HG02759 (cell line): ENCODE data around the gene TAF13.

Source experiments
- ATAC-seq: cut with Tn5 transposase; IDR thresholded peaks from one replicate; pipeline ENCODE4 v1.9.1; 2021; ENCODE audit warnings: mild to moderate bottlenecking, moderate library complexity; ENCODE audit not compliant: unreplicated experiment

Gene TAF13, protein sequence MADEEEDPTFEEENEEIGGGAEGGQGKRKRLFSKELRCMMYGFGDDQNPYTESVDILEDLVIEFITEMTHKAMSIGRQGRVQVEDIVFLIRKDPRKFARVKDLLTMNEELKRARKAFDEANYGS

GRCh38 chr1:109075531-109076490 lies at the start of gene TAF13:
TAF13 (minus strand) TSS chr1:109076003; CDS start chr1:109075947, 56 bp downstream.
- peak; percentile 100 for ATAC-seq

- no peak for ATAC-seq
These were observed 44.6 kb upstream of the TAF13 start for GRCh38 chr1:109120356-109120755.

DNA sequence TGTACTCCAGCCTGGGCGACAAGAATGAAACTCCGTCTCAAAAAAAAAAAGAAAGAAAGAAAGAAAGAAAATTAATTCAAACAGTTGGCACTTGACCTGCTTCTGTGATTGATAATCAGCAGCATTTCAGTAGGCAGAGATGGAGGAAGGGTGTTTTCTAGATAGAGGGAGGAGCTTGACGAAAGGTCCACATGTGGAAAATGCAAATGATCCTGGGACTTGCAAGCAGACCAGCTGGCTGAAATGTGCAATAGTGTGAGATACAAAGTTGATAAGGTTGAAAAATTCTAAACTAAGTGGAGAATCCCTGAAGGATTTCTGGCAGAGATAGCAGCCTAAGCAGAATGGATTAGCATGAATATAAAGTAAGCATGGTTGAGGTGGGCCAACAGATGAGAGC lies 42.3 kb upstream of the TAF13 start:
- no peak for ATAC-seq

DNA sequence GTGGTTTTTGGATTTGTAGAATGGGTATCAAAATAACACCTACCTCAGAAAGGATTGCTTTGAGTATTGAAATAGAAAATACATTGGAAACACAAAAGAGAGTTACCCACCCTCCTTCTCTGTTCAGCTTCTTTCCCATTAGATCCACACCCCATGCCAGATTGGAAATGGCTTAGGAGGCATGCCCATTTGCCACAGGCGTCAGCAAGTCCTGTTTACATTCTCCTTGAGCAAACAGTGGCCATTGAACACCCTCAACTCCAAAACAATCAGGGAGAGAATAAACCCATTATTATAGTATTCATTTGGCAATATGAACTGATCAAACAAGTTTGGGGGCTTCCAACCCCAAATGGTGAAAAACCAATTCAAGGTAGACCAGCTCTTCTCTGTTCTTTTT lies 40.5 kb upstream of the TAF13 start:
- no peak for ATAC-seq

- ATAC-seq, result no peak
These were observed 39.9 kb upstream of the TAF13 start for GRCh38 chr1:109115685-109116084.

DNA sequence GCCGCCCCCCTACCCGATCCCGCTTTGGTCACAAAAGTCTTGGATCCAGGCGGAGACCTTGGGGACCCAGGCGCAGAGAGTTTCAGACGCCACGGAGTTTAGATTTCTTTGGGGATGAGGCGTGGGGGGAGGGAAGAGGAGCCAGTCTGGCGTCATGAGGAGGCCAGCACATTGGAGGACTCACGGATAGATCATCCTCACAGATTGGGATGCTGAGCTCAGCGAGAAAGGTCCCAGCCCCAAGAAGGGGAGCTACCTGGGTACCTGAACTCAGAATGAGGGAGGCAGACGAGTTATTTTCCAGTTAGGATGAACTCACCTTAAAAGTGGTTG lies 38.5 kb upstream of the TAF13 start:
- no peak for ATAC-seq

DNA sequence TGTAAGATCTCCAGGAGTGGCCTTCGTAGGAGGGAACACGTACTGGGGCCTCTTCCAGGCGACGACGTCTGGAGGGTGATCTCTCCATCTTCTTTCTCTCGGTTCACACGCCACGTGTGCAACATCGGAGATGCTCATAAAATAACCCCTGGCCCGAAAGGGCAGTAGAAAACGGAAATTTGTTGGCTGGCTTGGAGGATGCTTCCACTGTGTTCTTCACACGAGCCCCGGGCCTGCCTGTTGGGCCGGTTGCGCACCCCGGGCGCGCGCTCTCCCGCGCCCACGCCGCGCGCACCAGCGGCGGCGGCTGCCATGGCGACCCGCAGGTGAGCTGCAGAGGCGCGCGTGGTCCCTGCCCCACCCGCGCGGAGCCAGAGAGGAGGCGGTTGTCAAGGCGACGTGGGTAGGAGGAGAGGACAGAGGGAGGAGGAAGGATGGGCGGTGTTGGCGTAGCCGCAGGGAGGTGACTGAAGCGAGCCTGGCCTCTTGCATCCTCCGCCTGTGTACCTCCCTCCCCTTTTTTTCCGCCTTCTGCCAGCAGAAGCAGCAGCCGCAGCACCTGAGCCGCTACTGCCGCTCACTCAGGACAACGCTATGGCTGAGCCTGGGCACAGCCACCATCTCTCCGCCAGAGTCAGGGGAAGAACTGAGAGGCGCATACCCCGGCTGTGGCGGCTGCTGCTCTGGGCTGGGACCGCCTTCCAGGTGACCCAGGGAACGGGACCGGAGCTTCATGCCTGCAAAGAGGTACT lies 38.0 kb upstream of the TAF13 start, which contains the start of gene ELAPOR1:
ELAPOR1 (plus strand) TSS at position 526 of the 752 bp plus-strand sequence; CDS start at position 595, 69 bp downstream.
- peak; percentile 65 for ATAC-seq

GRCh38 chr1:109112652-109113285 lies 37.0 kb upstream of the TAF13 start:
- peak; percentile 72 for ATAC-seq

- ATAC-seq, result peak; percentile 26
These were observed 36.4 kb upstream of the TAF13 start for GRCh38 chr1:109112056-109112651.

DNA sequence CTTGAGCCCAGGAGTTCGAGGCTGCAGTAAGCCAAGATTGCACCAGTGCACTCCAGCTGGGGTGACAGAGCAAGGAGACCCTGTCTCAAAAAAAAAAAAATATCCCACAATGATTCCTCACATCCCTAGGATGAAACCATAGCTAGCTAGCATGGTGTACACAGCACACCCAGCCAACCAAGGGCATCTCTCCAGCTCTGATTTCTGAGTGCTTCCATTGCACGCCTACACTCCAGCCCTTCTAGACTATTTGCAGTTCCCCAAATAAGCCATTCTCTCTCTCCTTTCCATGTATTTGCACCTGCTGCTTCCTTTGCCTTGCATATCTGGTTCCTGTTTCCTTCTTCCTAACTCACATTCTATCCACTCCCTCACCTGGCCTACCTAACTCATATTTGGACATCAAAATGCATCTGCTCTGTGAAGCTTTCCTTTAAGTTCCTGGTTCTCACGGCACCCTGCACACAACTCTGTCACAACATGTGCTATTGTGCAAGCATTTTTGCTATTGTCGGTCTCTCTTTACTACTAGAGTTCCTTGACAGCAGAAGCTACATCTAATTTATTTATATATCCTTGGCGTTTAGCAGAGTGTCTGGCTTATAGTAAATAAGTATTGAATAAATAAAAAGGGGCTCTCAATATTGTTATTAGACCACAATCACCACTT lies 35.7 kb upstream of the TAF13 start:
- no peak for ATAC-seq

- ATAC-seq, result no peak
These were observed 34.1 kb upstream of the TAF13 start for GRCh38 chr1:109109906-109110305.

DNA sequence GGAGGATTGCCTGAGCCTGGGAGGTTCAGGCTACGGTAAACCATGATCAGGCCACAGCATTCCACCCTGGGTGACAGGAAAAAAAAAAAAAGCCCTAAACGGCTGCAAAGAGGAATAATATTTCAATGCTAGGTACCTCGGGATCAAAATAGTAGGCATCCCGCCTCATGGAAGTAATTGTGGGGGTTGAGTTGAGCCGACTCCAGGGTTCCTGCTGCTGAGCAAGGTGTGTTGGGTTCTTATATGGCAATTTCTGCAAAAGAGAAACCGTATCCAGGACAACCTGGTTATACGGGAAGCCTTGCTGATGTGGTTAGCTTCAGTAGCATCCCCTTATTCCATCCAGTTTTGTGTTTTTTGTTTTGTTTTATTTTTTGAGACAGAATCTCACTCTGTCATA lies 32.0 kb upstream of the TAF13 start:
- no peak for ATAC-seq

GRCh38 chr1:109105881-109106280 lies 30.1 kb upstream of the TAF13 start:
- ATAC-seq, result no peak

DNA sequence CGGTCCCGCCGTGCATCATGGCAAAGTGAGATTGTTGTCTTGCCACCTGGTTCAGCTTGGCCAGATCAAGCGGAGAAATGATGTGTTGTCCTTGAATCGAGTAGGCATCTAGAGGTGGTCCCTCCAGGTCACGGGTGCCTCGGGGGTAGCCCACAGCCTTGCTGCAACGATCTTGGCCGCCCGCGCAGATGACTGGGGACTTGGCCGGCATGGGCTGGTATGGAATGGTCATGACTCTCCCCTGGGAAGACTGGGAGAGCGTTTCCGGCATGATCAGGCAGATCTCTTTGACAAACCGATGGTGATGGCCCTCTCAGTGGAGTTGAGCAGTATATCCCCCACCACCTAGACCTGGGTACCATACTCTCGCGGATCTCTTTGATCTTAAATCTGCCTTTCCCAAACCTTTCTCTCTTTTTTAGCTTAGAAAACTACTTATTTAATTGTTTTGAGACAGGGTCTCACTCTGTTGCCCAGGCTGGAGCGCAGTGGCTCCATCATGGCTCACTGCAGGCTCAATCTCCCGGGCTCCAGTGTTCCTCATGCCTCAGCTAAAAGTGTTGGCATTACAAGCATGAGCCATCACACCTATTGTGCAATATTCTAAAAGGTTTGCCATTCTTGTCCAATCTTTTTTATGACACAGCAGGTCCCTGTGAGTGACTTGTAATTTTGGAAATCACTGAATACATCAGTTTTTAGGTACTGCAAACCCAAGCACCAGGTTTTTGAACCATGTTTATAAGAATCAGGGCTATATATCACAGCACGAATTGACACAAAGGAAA lies 28.8 kb upstream of the TAF13 start:
- no peak for ATAC-seq

DNA sequence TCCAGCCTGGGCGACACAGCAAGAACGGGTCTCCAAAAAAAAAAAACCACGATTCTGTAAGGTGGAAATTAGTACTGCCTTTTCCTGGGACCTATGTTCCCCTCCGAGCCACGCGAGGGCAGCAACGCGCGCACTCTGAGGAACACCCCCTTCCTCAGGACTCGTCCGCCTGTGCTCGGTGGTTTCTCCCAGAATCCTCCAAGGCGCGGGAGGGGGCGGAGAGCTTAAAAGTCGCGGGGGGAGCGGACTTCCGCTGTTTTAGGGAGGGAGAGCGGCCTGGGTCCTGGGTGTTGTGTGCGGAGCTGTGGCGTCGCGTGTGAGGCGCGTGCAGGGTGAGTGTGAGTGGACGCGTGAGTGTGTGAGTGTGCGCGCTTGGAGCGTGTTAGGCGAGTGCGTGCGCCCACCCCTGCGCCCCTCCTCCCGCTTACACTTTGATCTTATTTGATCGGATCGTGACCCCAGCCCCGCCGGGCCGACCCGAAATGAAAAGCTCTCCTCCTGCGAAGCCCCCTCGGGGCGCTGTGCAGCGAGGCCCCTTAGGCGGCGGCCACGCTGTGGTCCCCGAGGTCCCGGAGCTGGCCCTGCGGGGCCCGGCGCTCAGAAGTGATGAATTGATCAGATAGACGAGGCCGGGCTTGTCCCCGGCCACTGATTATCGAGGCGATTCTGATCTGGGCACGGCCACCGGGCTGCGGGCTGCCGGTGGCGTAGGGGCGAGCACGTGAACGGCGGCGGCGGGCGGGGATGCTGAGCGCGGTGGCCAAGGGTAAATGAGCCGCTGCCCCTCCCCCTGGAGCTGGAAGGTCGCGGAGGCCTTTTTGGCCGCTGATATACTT lies 24.4 kb upstream of the TAF13 start:
- ATAC-seq, result peak; percentile 90

GRCh38 chr1:109096120-109096519 lies 20.3 kb upstream of the TAF13 start:
- ATAC-seq, result no peak

DNA sequence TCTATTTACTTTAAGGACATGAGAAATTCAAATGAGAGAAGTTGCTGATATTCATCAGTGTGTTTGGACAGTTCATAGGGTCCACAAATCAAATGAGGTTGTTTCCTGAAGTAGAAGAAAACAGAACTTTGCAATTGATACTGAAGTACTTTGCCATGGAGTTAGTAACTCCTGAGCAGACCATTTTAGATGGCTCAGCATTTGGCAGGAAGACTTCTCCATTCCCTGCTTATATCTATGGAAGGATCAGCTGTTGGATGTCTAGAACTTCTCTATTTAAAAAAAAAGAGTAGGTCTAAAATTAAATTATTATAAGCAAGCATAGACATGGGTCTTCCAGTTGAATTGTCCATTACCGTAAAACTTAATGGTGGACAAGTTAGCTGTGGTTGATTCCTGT lies 19.8 kb upstream of the TAF13 start:
- no peak for ATAC-seq

DNA sequence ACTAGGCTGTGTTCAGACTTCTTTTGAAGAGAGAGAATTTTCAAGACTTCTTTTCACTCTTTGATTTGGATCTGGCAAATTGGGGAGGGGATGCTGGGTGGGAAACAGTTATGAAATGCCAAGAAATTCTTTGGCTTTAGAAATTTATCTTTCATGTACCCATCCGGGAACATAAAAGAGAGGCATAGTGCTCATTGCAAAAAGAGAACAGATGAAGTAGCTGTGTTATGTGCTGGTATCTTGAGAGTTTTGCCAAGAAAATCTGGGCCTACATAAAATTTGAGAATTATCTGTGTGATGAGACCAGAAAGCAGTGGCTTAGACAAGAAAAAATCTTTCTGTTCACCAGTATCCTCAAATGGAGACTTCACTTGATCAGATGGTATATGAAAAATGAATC lies 19.1 kb upstream of the TAF13 start:
- no peak for ATAC-seq
